Transverse colon (tissue), 4 donors: ENCODE results near the gene EXD3.

Experiments used
- CTCF ChIP-seq, 5 experiments: fragments of 200-600 bp in 3 of 5; fragments of 450-650 bp in 2 of 5; sonication (generic) in 3 of 5; IDR thresholded peaks; 1 replicate in 2 of 5; 2 replicates in 3 of 5; pipeline ENCODE4 v1.5.1; 2016 to 2017; ENCODE audit warnings: antibody characterized with exemption in 5 of 5, inconsistent platforms in 3 of 5, mild to moderate bottlenecking in 2 of 5, moderate library complexity in 1 of 5
- EP300 ChIP-seq: sonication (generic); formaldehyde crosslinking; IDR thresholded peaks from one replicate; pipeline ENCODE4 v1.6.1; 2017; ENCODE audit warnings: antibody characterized with exemption, low read depth
- POLR2A ChIP-seq: fragments of 450-650 bp; IDR thresholded peaks from one replicate; pipeline ENCODE4 v1.6.1; 2016; ENCODE audit warnings: antibody characterized with exemption, mild to moderate bottlenecking, moderate library complexity
- POLR2AphosphoS5 ChIP-seq, 3 donors: sonication (generic); formaldehyde crosslinking; IDR thresholded peaks; one replicate each; pipeline ENCODE4 v1.6.1; 2016; ENCODE audit warnings: antibody characterized with exemption in 3 of 3

GRCh38 chr9:137455359-137455991 lies 32.5 kb upstream of the EXD3 start:
- TF ChIP-seq CTCF (IDR thresholded peaks at IDR 0.05) (no peak), EP300 (no peak), POLR2AphosphoS5 (IDR thresholded peaks at IDR 0.05) (no peak), POLR2A (no peak)
